H9 (cell line): ENCODE measurements around the gene ZNF791. TPM values are rescaled to one million over a fixed set of nuclear protein-coding genes. Genes with fewer than 3 reads are reported as not detected.

Experiments used
- DNase-seq: peaks from one replicate; pipeline ENCODE4 v3.0.0-alpha.2; 2017
- H2AFZ ChIP-seq: one replicate; pipeline ENCODE4 v1.6.1; 2013; ENCODE audit warnings: mild to moderate bottlenecking, low read length, control low read depth, moderate library complexity
- H2AK5ac ChIP-seq: 2 replicates; pipeline ENCODE4 v1.6.1; 2013; ENCODE audit warnings: low read length, control low read depth, mixed read lengths; ENCODE audit not compliant: insufficient read length
- H2BK120ac ChIP-seq: one replicate; pipeline ENCODE4 v1.6.1; 2013; ENCODE audit warnings: low read depth, mild to moderate bottlenecking, low read length, control low read depth, inconsistent platforms; ENCODE audit not compliant: poor library complexity, severe bottlenecking
- H2BK12ac ChIP-seq: 2 replicates; pipeline ENCODE4 v1.6.1; 2013; ENCODE audit warnings: low read length, control low read depth, mixed read lengths, low read depth; ENCODE audit not compliant: insufficient read length
- H2BK15ac ChIP-seq: 2 replicates; pipeline ENCODE4 v1.6.1; 2013; ENCODE audit warnings: low read depth, low read length, control low read depth
- H2BK20ac ChIP-seq: one replicate; pipeline ENCODE4 v1.6.1; 2013; ENCODE audit warnings: low read depth, mild to moderate bottlenecking, low read length, control low read depth, inconsistent platforms; ENCODE audit not compliant: poor library complexity, severe bottlenecking
- H2BK5ac ChIP-seq: 2 replicates; pipeline ENCODE4 v1.6.1; 2013; ENCODE audit warnings: low read length, control low read depth, mixed read lengths; ENCODE audit not compliant: insufficient read length
- H3K14ac ChIP-seq: 2 replicates; pipeline ENCODE4 v1.6.1; 2013; ENCODE audit warnings: low read length, control low read depth; ENCODE audit not compliant: insufficient read depth
- H3K18ac ChIP-seq: 2 replicates; pipeline ENCODE4 v1.6.1; 2013; ENCODE audit warnings: low read depth, mild to moderate bottlenecking, mixed read lengths, low read length, control low read depth; ENCODE audit not compliant: insufficient read length
- H3K23ac ChIP-seq: 2 replicates; pipeline ENCODE4 v1.6.1; 2013; ENCODE audit warnings: low read length, control low read depth, mixed read lengths, low read depth; ENCODE audit not compliant: insufficient read length
- H3K23me2 ChIP-seq: 2 replicates; pipeline ENCODE4 v1.6.1; 2013; ENCODE audit warnings: low read depth, mild to moderate bottlenecking, mixed read lengths, low read length, control low read depth; ENCODE audit not compliant: insufficient read length, poor library complexity, severe bottlenecking
- H3K27ac ChIP-seq: 2 replicates; pipeline ENCODE4 v1.5.1; 2013; ENCODE audit warnings: low read length, control low read depth, mixed read lengths, low read depth; ENCODE audit not compliant: insufficient read length
- H3K27me3 ChIP-seq: 2 replicates; pipeline ENCODE4 v1.6.1; 2013; ENCODE audit warnings: low read length, control low read depth, inconsistent platforms; ENCODE audit not compliant: insufficient read depth
- H3K4ac ChIP-seq: 2 replicates; pipeline ENCODE4 v1.6.1; 2013; ENCODE audit warnings: low read depth, mild to moderate bottlenecking, control low read depth, inconsistent platforms, low read length, moderate library complexity
- H3K4me1 ChIP-seq: 2 replicates; pipeline ENCODE4 v1.6.1; 2013; ENCODE audit warnings: low read length, control low read depth, inconsistent platforms; ENCODE audit not compliant: insufficient read depth
- H3K4me2 ChIP-seq: 2 replicates; pipeline ENCODE4 v1.6.1; 2013; ENCODE audit warnings: low read length, control low read depth, mixed read lengths; ENCODE audit not compliant: insufficient read length, insufficient read depth
- H3K56ac ChIP-seq: 2 replicates; pipeline ENCODE4 v1.6.1; 2013; ENCODE audit warnings: low read depth, mild to moderate bottlenecking, mixed read lengths, low read length, control low read depth; ENCODE audit not compliant: insufficient read length
- H3K79me1 ChIP-seq: 2 replicates; pipeline ENCODE4 v1.6.1; 2013; ENCODE audit warnings: low read depth, mild to moderate bottlenecking, moderate library complexity, low read length, control low read depth, inconsistent platforms; ENCODE audit not compliant: insufficient read depth, poor library complexity, severe bottlenecking
- H3K79me2 ChIP-seq: 2 replicates; pipeline ENCODE4 v1.6.1; 2013; ENCODE audit warnings: low read length, control low read depth, inconsistent platforms; ENCODE audit not compliant: insufficient read depth
- H3K9ac ChIP-seq: 2 replicates; pipeline ENCODE4 v1.6.1; 2013; ENCODE audit warnings: low read length, control low read depth, mixed read lengths; ENCODE audit not compliant: insufficient read length; ENCODE audit errors: extremely low read depth
- H3K9me3 ChIP-seq: one replicate; pipeline ENCODE4 v1.6.1; 2013; ENCODE audit warnings: low read depth, low read length, inconsistent platforms; ENCODE audit not compliant: control insufficient read depth
- H3T11ph ChIP-seq: one replicate; pipeline ENCODE4 v1.6.1; 2013; ENCODE audit warnings: mild to moderate bottlenecking, low read length, control low read depth, inconsistent platforms
- H4K20me1 ChIP-seq: one replicate; pipeline ENCODE4 v1.6.1; 2013; ENCODE audit not compliant: control insufficient read depth, insufficient read length, insufficient read depth
- H4K5ac ChIP-seq: 2 replicates; pipeline ENCODE4 v1.6.1; 2013; ENCODE audit warnings: low read depth, mild to moderate bottlenecking, mixed read lengths, low read length, control low read depth; ENCODE audit not compliant: insufficient read length
- H4K8ac ChIP-seq: replicated peaks from 2 replicates; pipeline ENCODE4 v1.6.1; 2013; ENCODE audit warnings: low read length, control low read depth, mixed read lengths, low read depth; ENCODE audit not compliant: insufficient read length
- H4K91ac ChIP-seq: 2 replicates; pipeline ENCODE4 v1.6.1; 2013; ENCODE audit warnings: low read depth, mild to moderate bottlenecking, moderate library complexity, mixed read lengths, low read length, control low read depth; ENCODE audit not compliant: insufficient read length
- H3K27ac Mint-ChIP-seq, 3 experiments: 2 replicates in 2 of 3; 3 replicates in 1 of 3; pipeline ENCODE4 v1.8.0; 2020 to 2021; ENCODE audit warnings: mixed read lengths in 3 of 3, mild to moderate bottlenecking in 1 of 3, moderate library complexity in 1 of 3
- H3K27me3 Mint-ChIP-seq: 2 replicates; pipeline ENCODE4 v1.8.0; 2021; ENCODE audit warnings: low read depth, mild to moderate bottlenecking, moderate library complexity, mixed read lengths
- H3K36me3 Mint-ChIP-seq, 3 experiments: 2 replicates in 2 of 3; 3 replicates in 1 of 3; pipeline ENCODE4 v1.8.0; 2020 to 2021; ENCODE audit warnings: low read depth in 3 of 3, mixed read lengths in 3 of 3; ENCODE audit not compliant: insufficient read depth in 1 of 3
- H3K4me1 Mint-ChIP-seq, 2 experiments: 2 replicates each; pipeline ENCODE4 v1.8.0; 2020; ENCODE audit warnings: mixed read lengths in 2 of 2
- H3K4me3 Mint-ChIP-seq, 2 experiments: 2 replicates in 1 of 2; 3 replicates in 1 of 2; pipeline ENCODE4 v1.8.0; 2020 to 2021; ENCODE audit warnings: mild to moderate bottlenecking in 2 of 2, mixed read lengths in 2 of 2, moderate library complexity in 1 of 2
- H3K9me3 Mint-ChIP-seq, 2 experiments: 2 replicates in 1 of 2; 3 replicates in 1 of 2; pipeline ENCODE4 v1.8.0; 2020; ENCODE audit warnings: mild to moderate bottlenecking in 2 of 2, mixed read lengths in 2 of 2, moderate library complexity in 1 of 2
- CTCF ChIP-seq: fragments of 200-600 bp; sonication (generic); conservative IDR thresholded peaks from 3 replicates; pipeline ENCODE4 v1.8.0; 2021; ENCODE audit warnings: antibody characterized with exemption, mild to moderate bottlenecking
- WGBS: extraction: QIAGEN DNeasy Blood & Tissue Kit; methylation state at CpG from one replicate; pipeline ENCODE4 v1.1.7; 2013; ENCODE audit warnings: missing lambda C conversion rate, low lambda C conversion rate, mixed read lengths; ENCODE audit not compliant: insufficient read length; ENCODE audit errors: extremely low coverage; 5-methylcytosine and 5-hydroxymethylcytosine counted together
- total RNA-seq: library from RNA; stranded (reverse); gene quantifications from 2 replicates; pipeline ENCODE4 v1.2.1, GENCODE V29; 2021

The ZNF791 gene
- total RNA-seq, 1 experiment from 2014 or later, result 20.2 TPM

GRCh38 chr19:12665281-12665573, 54.5 kb downstream of the ZNF791 start:
- no peak overlapping the region for H2BK12ac ChIP-seq
- H3K14ac ChIP-seq, result no peak overlapping the region
- WGBS, result no CpG with 5 or more reads among the region's 10 CpGs
- Mint-ChIP-seq H3K4me1 (peaks cover 24 to 41% of the 10 kb centered on the region in 2 experiments), H3K36me3 (peaks cover 3 to 34% (median 31%) of the 10 kb centered on the region in 3 experiments; a peak in 6 of 7 replicates), H3K27me3 (peaks cover 2% of the 10 kb centered on the region), H3K4me3 (peak overlapping the region; percentile 37 to 93; a peak in 4 of 5 replicates), H3K27ac (no peak overlapping the region), H3K9me3 (peaks cover 0 to 1% of the 10 kb centered on the region in 2 experiments; a peak in 2 of 5 replicates)
- H3T11ph ChIP-seq, result no peak overlapping the region
- H3K79me1 ChIP-seq, result no peaks in the 10 kb centered on the region
- no peak for TF ChIP-seq CTCF
- no peaks in the 10 kb centered on the region for H4K20me1 ChIP-seq
- no peak overlapping the region for H2BK5ac ChIP-seq
- H2BK15ac ChIP-seq, result no peak overlapping the region
- H2AK5ac ChIP-seq, result no peak overlapping the region
- H4K91ac ChIP-seq, result no peak overlapping the region
- no peak overlapping the region for H2BK120ac ChIP-seq
- no peak overlapping the region for H3K4me2 ChIP-seq
- no peaks in the 10 kb centered on the region for H3K79me2 ChIP-seq
- H3K9me3 ChIP-seq, result no peaks in the 10 kb centered on the region
- no peak overlapping the region for H4K5ac ChIP-seq
- no peaks in the 10 kb centered on the region for H3K4me1 ChIP-seq
- no peak overlapping the region for H3K9ac ChIP-seq
- no peak overlapping the region for H3K56ac ChIP-seq
- H3K18ac ChIP-seq, result no peak overlapping the region
- H3K23ac ChIP-seq, result no peak overlapping the region
- H2BK20ac ChIP-seq, result no peak overlapping the region
- H2AFZ ChIP-seq, result no peak overlapping the region
- no peak overlapping the region for H3K4ac ChIP-seq
- H3K27ac ChIP-seq, result no peak overlapping the region
- H3K23me2 ChIP-seq, result peaks cover 23% of the 10 kb centered on the region
- H4K8ac ChIP-seq, result no peak overlapping the region
- DNase-seq, result no peak
- no peaks in the 10 kb centered on the region for H3K27me3 ChIP-seq
